H9 (cell line): ENCODE measurements around the gene HLA-DMA. TPM values are rescaled to one million over a fixed set of nuclear protein-coding genes. Genes with fewer than 3 reads are reported as not detected.
A peak's percentile ranks its signal among the peaks of the same experiment; 100 is the strongest.

ENCODE experiments used
- DNase-seq: peaks from one replicate; pipeline ENCODE4 v3.0.0-alpha.2; 2017
- H2AFZ ChIP-seq: one replicate; pipeline ENCODE4 v1.6.1; 2013; ENCODE audit warnings: mild to moderate bottlenecking, low read length, control low read depth, moderate library complexity
- H2AK5ac ChIP-seq: 2 replicates; pipeline ENCODE4 v1.6.1; 2013; ENCODE audit warnings: low read length, control low read depth, mixed read lengths; ENCODE audit not compliant: insufficient read length
- H2BK120ac ChIP-seq: one replicate; pipeline ENCODE4 v1.6.1; 2013; ENCODE audit warnings: low read depth, mild to moderate bottlenecking, low read length, control low read depth, inconsistent platforms; ENCODE audit not compliant: poor library complexity, severe bottlenecking
- H2BK12ac ChIP-seq: 2 replicates; pipeline ENCODE4 v1.6.1; 2013; ENCODE audit warnings: low read length, control low read depth, mixed read lengths, low read depth; ENCODE audit not compliant: insufficient read length
- H2BK15ac ChIP-seq: 2 replicates; pipeline ENCODE4 v1.6.1; 2013; ENCODE audit warnings: low read depth, low read length, control low read depth
- H2BK20ac ChIP-seq: one replicate; pipeline ENCODE4 v1.6.1; 2013; ENCODE audit warnings: low read depth, mild to moderate bottlenecking, low read length, control low read depth, inconsistent platforms; ENCODE audit not compliant: poor library complexity, severe bottlenecking
- H2BK5ac ChIP-seq: 2 replicates; pipeline ENCODE4 v1.6.1; 2013; ENCODE audit warnings: low read length, control low read depth, mixed read lengths; ENCODE audit not compliant: insufficient read length
- H3K14ac ChIP-seq: 2 replicates; pipeline ENCODE4 v1.6.1; 2013; ENCODE audit warnings: low read length, control low read depth; ENCODE audit not compliant: insufficient read depth
- H3K18ac ChIP-seq: 2 replicates; pipeline ENCODE4 v1.6.1; 2013; ENCODE audit warnings: low read depth, mild to moderate bottlenecking, mixed read lengths, low read length, control low read depth; ENCODE audit not compliant: insufficient read length
- H3K23ac ChIP-seq: 2 replicates; pipeline ENCODE4 v1.6.1; 2013; ENCODE audit warnings: low read length, control low read depth, mixed read lengths, low read depth; ENCODE audit not compliant: insufficient read length
- H3K23me2 ChIP-seq: 2 replicates; pipeline ENCODE4 v1.6.1; 2013; ENCODE audit warnings: low read depth, mild to moderate bottlenecking, mixed read lengths, low read length, control low read depth; ENCODE audit not compliant: insufficient read length, poor library complexity, severe bottlenecking
- H3K27ac ChIP-seq: 2 replicates; pipeline ENCODE4 v1.5.1; 2013; ENCODE audit warnings: low read length, control low read depth, mixed read lengths, low read depth; ENCODE audit not compliant: insufficient read length
- H3K27me3 ChIP-seq: 2 replicates; pipeline ENCODE4 v1.6.1; 2013; ENCODE audit warnings: low read length, control low read depth, inconsistent platforms; ENCODE audit not compliant: insufficient read depth
- H3K4ac ChIP-seq: 2 replicates; pipeline ENCODE4 v1.6.1; 2013; ENCODE audit warnings: low read depth, mild to moderate bottlenecking, control low read depth, inconsistent platforms, low read length, moderate library complexity
- H3K4me1 ChIP-seq: 2 replicates; pipeline ENCODE4 v1.6.1; 2013; ENCODE audit warnings: low read length, control low read depth, inconsistent platforms; ENCODE audit not compliant: insufficient read depth
- H3K4me2 ChIP-seq: 2 replicates; pipeline ENCODE4 v1.6.1; 2013; ENCODE audit warnings: low read length, control low read depth, mixed read lengths; ENCODE audit not compliant: insufficient read length, insufficient read depth
- H3K56ac ChIP-seq: 2 replicates; pipeline ENCODE4 v1.6.1; 2013; ENCODE audit warnings: low read depth, mild to moderate bottlenecking, mixed read lengths, low read length, control low read depth; ENCODE audit not compliant: insufficient read length
- H3K79me1 ChIP-seq: 2 replicates; pipeline ENCODE4 v1.6.1; 2013; ENCODE audit warnings: low read depth, mild to moderate bottlenecking, moderate library complexity, low read length, control low read depth, inconsistent platforms; ENCODE audit not compliant: insufficient read depth, poor library complexity, severe bottlenecking
- H3K79me2 ChIP-seq: 2 replicates; pipeline ENCODE4 v1.6.1; 2013; ENCODE audit warnings: low read length, control low read depth, inconsistent platforms; ENCODE audit not compliant: insufficient read depth
- H3K9ac ChIP-seq: 2 replicates; pipeline ENCODE4 v1.6.1; 2013; ENCODE audit warnings: low read length, control low read depth, mixed read lengths; ENCODE audit not compliant: insufficient read length; ENCODE audit errors: extremely low read depth
- H3K9me3 ChIP-seq: one replicate; pipeline ENCODE4 v1.6.1; 2013; ENCODE audit warnings: low read depth, low read length, inconsistent platforms; ENCODE audit not compliant: control insufficient read depth
- H3T11ph ChIP-seq: one replicate; pipeline ENCODE4 v1.6.1; 2013; ENCODE audit warnings: mild to moderate bottlenecking, low read length, control low read depth, inconsistent platforms
- H4K20me1 ChIP-seq: one replicate; pipeline ENCODE4 v1.6.1; 2013; ENCODE audit not compliant: control insufficient read depth, insufficient read length, insufficient read depth
- H4K5ac ChIP-seq: 2 replicates; pipeline ENCODE4 v1.6.1; 2013; ENCODE audit warnings: low read depth, mild to moderate bottlenecking, mixed read lengths, low read length, control low read depth; ENCODE audit not compliant: insufficient read length
- H4K8ac ChIP-seq: replicated peaks from 2 replicates; pipeline ENCODE4 v1.6.1; 2013; ENCODE audit warnings: low read length, control low read depth, mixed read lengths, low read depth; ENCODE audit not compliant: insufficient read length
- H4K91ac ChIP-seq: 2 replicates; pipeline ENCODE4 v1.6.1; 2013; ENCODE audit warnings: low read depth, mild to moderate bottlenecking, moderate library complexity, mixed read lengths, low read length, control low read depth; ENCODE audit not compliant: insufficient read length
- H3K27ac Mint-ChIP-seq, 3 experiments: 2 replicates in 2 of 3; 3 replicates in 1 of 3; pipeline ENCODE4 v1.8.0; 2020 to 2021; ENCODE audit warnings: mixed read lengths in 3 of 3, mild to moderate bottlenecking in 1 of 3, moderate library complexity in 1 of 3
- H3K27me3 Mint-ChIP-seq: 2 replicates; pipeline ENCODE4 v1.8.0; 2021; ENCODE audit warnings: low read depth, mild to moderate bottlenecking, moderate library complexity, mixed read lengths
- H3K36me3 Mint-ChIP-seq, 3 experiments: 2 replicates in 2 of 3; 3 replicates in 1 of 3; pipeline ENCODE4 v1.8.0; 2020 to 2021; ENCODE audit warnings: low read depth in 3 of 3, mixed read lengths in 3 of 3; ENCODE audit not compliant: insufficient read depth in 1 of 3
- H3K4me1 Mint-ChIP-seq, 2 experiments: 2 replicates each; pipeline ENCODE4 v1.8.0; 2020; ENCODE audit warnings: mixed read lengths in 2 of 2
- H3K4me3 Mint-ChIP-seq, 2 experiments: 2 replicates in 1 of 2; 3 replicates in 1 of 2; pipeline ENCODE4 v1.8.0; 2020 to 2021; ENCODE audit warnings: mild to moderate bottlenecking in 2 of 2, mixed read lengths in 2 of 2, moderate library complexity in 1 of 2
- H3K9me3 Mint-ChIP-seq, 2 experiments: 2 replicates in 1 of 2; 3 replicates in 1 of 2; pipeline ENCODE4 v1.8.0; 2020; ENCODE audit warnings: mild to moderate bottlenecking in 2 of 2, mixed read lengths in 2 of 2, moderate library complexity in 1 of 2
- WGBS: extraction: QIAGEN DNeasy Blood & Tissue Kit; methylation state at CpG from one replicate; pipeline ENCODE4 v1.1.7; 2013; ENCODE audit warnings: missing lambda C conversion rate, low lambda C conversion rate, mixed read lengths; ENCODE audit not compliant: insufficient read length; ENCODE audit errors: extremely low coverage; 5-methylcytosine and 5-hydroxymethylcytosine counted together
- total RNA-seq: library from RNA; stranded (reverse); gene quantifications from 2 replicates; pipeline ENCODE4 v1.2.1, GENCODE V29; 2021
- TF ChIP-seq, protein P1 (sequence below): fragments of 200-600 bp; sonication (generic); conservative IDR thresholded peaks from 3 replicates; pipeline ENCODE4 v1.8.0; 2021; ENCODE audit warnings: antibody characterized with exemption, mild to moderate bottlenecking

Gene HLA-DMA
- total RNA-seq, 1 experiment from 2014 or later, result 7.5 TPM

GRCh38 chr6:32980488-32981038, 27.7 kb upstream of the HLA-DMA start:
- H4K5ac ChIP-seq, result no peak overlapping the region
- H3K4ac ChIP-seq, result no peak overlapping the region
- no peak overlapping the region for H3T11ph ChIP-seq
- H2BK20ac ChIP-seq, result no peak overlapping the region
- peaks cover 20% of the 10 kb centered on the region for H3K79me1 ChIP-seq
- no peak for DNase-seq
- no peak overlapping the region for H3K23ac ChIP-seq
- H2BK120ac ChIP-seq, result no peak overlapping the region
- H3K4me2 ChIP-seq, result no peak overlapping the region
- H3K27ac ChIP-seq, result no peak overlapping the region
- no peak overlapping the region for H2BK5ac ChIP-seq
- TF ChIP-seq, protein P1, sequence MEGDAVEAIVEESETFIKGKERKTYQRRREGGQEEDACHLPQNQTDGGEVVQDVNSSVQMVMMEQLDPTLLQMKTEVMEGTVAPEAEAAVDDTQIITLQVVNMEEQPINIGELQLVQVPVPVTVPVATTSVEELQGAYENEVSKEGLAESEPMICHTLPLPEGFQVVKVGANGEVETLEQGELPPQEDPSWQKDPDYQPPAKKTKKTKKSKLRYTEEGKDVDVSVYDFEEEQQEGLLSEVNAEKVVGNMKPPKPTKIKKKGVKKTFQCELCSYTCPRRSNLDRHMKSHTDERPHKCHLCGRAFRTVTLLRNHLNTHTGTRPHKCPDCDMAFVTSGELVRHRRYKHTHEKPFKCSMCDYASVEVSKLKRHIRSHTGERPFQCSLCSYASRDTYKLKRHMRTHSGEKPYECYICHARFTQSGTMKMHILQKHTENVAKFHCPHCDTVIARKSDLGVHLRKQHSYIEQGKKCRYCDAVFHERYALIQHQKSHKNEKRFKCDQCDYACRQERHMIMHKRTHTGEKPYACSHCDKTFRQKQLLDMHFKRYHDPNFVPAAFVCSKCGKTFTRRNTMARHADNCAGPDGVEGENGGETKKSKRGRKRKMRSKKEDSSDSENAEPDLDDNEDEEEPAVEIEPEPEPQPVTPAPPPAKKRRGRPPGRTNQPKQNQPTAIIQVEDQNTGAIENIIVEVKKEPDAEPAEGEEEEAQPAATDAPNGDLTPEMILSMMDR, result no peak
- H4K8ac ChIP-seq, result no peak overlapping the region
- Mint-ChIP-seq H3K36me3 (peaks cover 59 to 67% (median 62%) of the 10 kb centered on the region in 3 experiments), H3K27ac (peak overlapping the region in 1 of 3 experiments; percentile 84; a peak in 2 of 7 replicates), H3K4me3 (no peak overlapping the region), H3K9me3 (no peaks in the 10 kb centered on the region), H3K4me1 (peaks cover 19 to 49% of the 10 kb centered on the region in 2 experiments), H3K27me3 (no peaks in the 10 kb centered on the region; the same call in none of the 2 replicates)
- H2BK12ac ChIP-seq, result no peak overlapping the region
- no peak overlapping the region for H3K14ac ChIP-seq
- no peaks in the 10 kb centered on the region for H3K4me1 ChIP-seq
- H3K18ac ChIP-seq, result no peak overlapping the region
- H4K20me1 ChIP-seq, result no peaks in the 10 kb centered on the region
- H3K9me3 ChIP-seq, result no peaks in the 10 kb centered on the region
- H2AFZ ChIP-seq, result no peak overlapping the region
- no peak overlapping the region for H3K9ac ChIP-seq
- WGBS, result no CpG with 5 or more reads among the region's 11 CpGs
- peaks cover 10% of the 10 kb centered on the region for H3K79me2 ChIP-seq
- H3K27me3 ChIP-seq, result no peaks in the 10 kb centered on the region
- H2BK15ac ChIP-seq, result no peak overlapping the region
- no peak overlapping the region for H3K56ac ChIP-seq
- H3K23me2 ChIP-seq, result no peaks in the 10 kb centered on the region
- H2AK5ac ChIP-seq, result no peak overlapping the region
- no peak overlapping the region for H4K91ac ChIP-seq
